ENCODE data around the gene COBL.

- TF ChIP-seq YY1 (IDR thresholded peaks at IDR 0.05; ENCODE audit: low read depth) (no peak), CEBPB (IDR thresholded peaks at IDR 0.05) (no peak), REST (IDR thresholded peaks at IDR 0.05; ENCODE audit: low read depth) (no peak), RAD21 (IDR thresholded peaks at IDR 0.05; ENCODE audit: low read depth) (no peak), ZBTB7A (IDR thresholded peaks at IDR 0.05; ENCODE audit: low read depth) (no peak)
Observed at GRCh38 chr7:51273360-51273759, 43.2 kb downstream of the COBL start.
